H1 (cell line): ENCODE measurements around the gene FRMD4B. TPM values are rescaled to one million over a fixed set of nuclear protein-coding genes. Genes with fewer than 3 reads are reported as not detected.

Experiments
- ASH2L ChIP-seq: fragments of 200-600, 300-600 bp; sonication (generic); IDR thresholded peaks from one replicate; pipeline ENCODE4 v1.7.1; 2017; ENCODE audit warnings: low read length
- BCL11A ChIP-seq, 2 experiments: IDR thresholded peaks; one replicate each; pipeline ENCODE4 v1.6.1; 2011; ENCODE audit warnings: low read depth in 2 of 2, low read length in 2 of 2, mild to moderate bottlenecking in 2 of 2
- CBX5 ChIP-seq: fragments of 300-800, 300-1000 bp; sonication (generic); IDR thresholded peaks from 2 replicates; pipeline ENCODE4 v1.7.1; 2016; ENCODE audit warnings: antibody characterized with exemption, low read length, low read depth
- CBX8 ChIP-seq: fragments of 300-800, 300-1000 bp; sonication (generic); IDR thresholded peaks from 2 replicates; pipeline ENCODE4 v1.7.1; 2016; ENCODE audit warnings: low read depth, low read length, borderline replicate concordance
- CHD7 ChIP-seq: fragments of 300-600 bp; sonication (generic); IDR thresholded peaks from 2 replicates; pipeline ENCODE4 v1.7.1; 2012; ENCODE audit warnings: low read length, moderate library complexity, mild to moderate bottlenecking, inconsistent platforms; ENCODE audit not compliant: insufficient replicate concordance
- CTBP2 ChIP-seq: IDR thresholded peaks from 2 replicates; pipeline ENCODE4 v1.7.0; 2011; ENCODE audit warnings: borderline replicate concordance, mild to moderate bottlenecking, moderate library complexity, mixed read lengths, low read length; ENCODE audit not compliant: insufficient read depth, insufficient read length
- EGR1 ChIP-seq: IDR thresholded peaks from 2 replicates; pipeline ENCODE4 v1.6.1; 2011; ENCODE audit warnings: low read depth, low read length, borderline replicate concordance
- EZH2 ChIP-seq: fragments of 200-600 bp; sonication (generic); IDR thresholded peaks from 2 replicates; pipeline ENCODE4 v1.7.1; 2012; ENCODE audit warnings: low read depth, mild to moderate bottlenecking, moderate library complexity, low read length, inconsistent platforms; ENCODE audit not compliant: severe bottlenecking
- JUND ChIP-seq: IDR thresholded peaks from 2 replicates; pipeline ENCODE4 v1.6.1; 2011; ENCODE audit warnings: mild to moderate bottlenecking, improper control_type of control experiment, low read length
- KDM1A ChIP-seq: fragments of 200-600, 300-600 bp; sonication (generic); IDR thresholded peaks from 2 replicates; pipeline ENCODE4 v1.7.1; 2016; ENCODE audit warnings: mild to moderate bottlenecking, low read length, borderline replicate concordance
- SRF ChIP-seq: IDR thresholded peaks from 2 replicates; pipeline ENCODE4 v1.6.1; 2011; ENCODE audit warnings: mild to moderate bottlenecking, low read depth, low read length, moderate library complexity
- polyA plus RNA-seq, 7 experiments: library from polyadenylated mRNA; depleted of rRNA in 3 of 7; stranded (reverse) in 5 of 7; unstranded in 2 of 7; fragments of >200 nt in 5 of 7; fragments of 200-250 nt in 2 of 7; gene quantifications; 1 replicate in 5 of 7; 2 replicates in 1 of 7; 4 replicates in 1 of 7; pipeline versions ENCODE4 v1.2.1 to v1.2.3, GENCODE V29; 2011 to 2013; ENCODE audit warnings: missing spikeins in 2 of 7, mixed read lengths in 2 of 7
- total RNA-seq: library from RNA; stranded (reverse); fragmentation: NEBNext Ultra II Directional; extraction: Animal tissue kit (Norgen Biotek cat#: 25700); gene quantifications from 2 replicates; pipeline ENCODE4 v1.2.1, GENCODE V29; 2021

The FRMD4B gene
- total and polyA plus RNA-seq, 2 of the 8 experiments (the other 6 are each of a cell fraction or from before 2014, with no cell fraction given): 2.7 to 7.2 TPM

DNA sequence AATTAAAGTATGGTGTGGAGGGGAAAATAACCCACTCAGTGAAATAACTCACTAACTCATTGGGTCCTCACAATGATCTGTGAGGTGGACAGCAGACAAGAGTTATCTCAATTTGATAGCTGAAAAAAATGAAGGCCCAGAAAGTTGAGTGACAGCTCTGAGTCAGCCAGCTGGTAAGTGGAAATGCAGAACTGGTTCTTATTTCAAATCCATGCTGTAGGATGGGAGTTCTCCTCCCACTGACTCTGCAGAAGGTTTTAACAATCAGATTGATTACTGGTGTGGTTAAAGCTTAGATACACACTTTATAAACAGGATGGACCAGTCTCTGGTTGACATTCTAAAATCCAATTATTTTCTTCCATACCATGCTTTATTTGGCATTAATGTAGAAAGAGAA lies 176.5 kb downstream of the FRMD4B start (continued):
- TF ChIP-seq CHD7: no peak
- TF ChIP-seq CBX5: no peak
- TF ChIP-seq ASH2L: no peak
- TF ChIP-seq JUND: no peak
- no peak for TF ChIP-seq SRF
- no peak for TF ChIP-seq CTBP2
- TF ChIP-seq CBX8: no peak
- TF ChIP-seq EGR1: no peak
- no peak for TF ChIP-seq EZH2
- no peak for TF ChIP-seq KDM1A
- TF ChIP-seq BCL11A (IDR thresholded peaks at IDR 0.05; ENCODE audit: low read depth in 2 of 2, low read length in 2 of 2): no peak
